ENCODE data around the gene CD33.

- TF ChIP-seq CTCF (conservative IDR thresholded peaks at IDR 0.05) (no peak), EZH2 (IDR thresholded peaks at IDR 0.05; ENCODE audit: low read depth) (no peak)
Measured at GRCh38 chr19:51192689-51193088, 32.2 kb upstream of the CD33 start.

Data from PC-9 (cell line).